Vagina (tissue), 2 donors: ENCODE results near the gene FAM83C.

Source experiments
- POLR2A ChIP-seq, 2 donors: fragments of 450-650 bp; IDR thresholded peaks; one replicate each; pipeline ENCODE4 v1.6.1; 2017; ENCODE audit warnings: antibody characterized with exemption in 2 of 2, mild to moderate bottlenecking in 2 of 2, moderate library complexity in 2 of 2
- POLR2AphosphoS5 ChIP-seq, 2 donors: sonication (generic); formaldehyde crosslinking; IDR thresholded peaks; one replicate each; pipeline ENCODE4 v1.9.0; 2017; ENCODE audit warnings: antibody characterized with exemption in 2 of 2, mild to moderate bottlenecking in 2 of 2, low read depth in 1 of 2; ENCODE audit not compliant: insufficient read depth in 1 of 2
- TF ChIP-seq, protein P1 (sequence below), 3 experiments: fragments of 450-650 bp in 2 of 3; fragments of 200-600 bp in 1 of 3; sonication (generic) in 1 of 3; IDR thresholded peaks; one replicate each; pipeline ENCODE4 v1.5.1; 2017 to 2019; ENCODE audit warnings: antibody characterized with exemption in 3 of 3, mild to moderate bottlenecking in 2 of 3, moderate library complexity in 2 of 3

DNA sequence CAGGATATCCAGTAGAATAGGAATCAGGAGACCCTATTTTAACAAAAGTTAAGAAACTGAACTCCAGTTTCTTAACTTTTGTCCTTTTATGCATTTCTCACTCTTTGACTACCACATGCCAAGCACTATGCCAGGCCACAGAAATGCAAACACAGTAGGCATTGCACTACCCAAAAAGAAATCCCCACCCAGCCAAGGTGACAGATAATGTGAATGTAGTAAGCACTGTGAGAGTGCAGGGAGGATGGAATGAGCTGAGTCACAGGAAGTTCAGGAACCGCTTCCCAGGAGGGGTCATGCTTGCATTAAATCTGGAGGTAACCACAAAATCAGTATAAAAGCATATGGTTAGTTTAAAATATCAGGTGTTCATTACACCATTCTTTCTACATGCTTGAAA lies 20.1 kb upstream of the FAM83C start:
- TF ChIP-seq, protein P1, sequence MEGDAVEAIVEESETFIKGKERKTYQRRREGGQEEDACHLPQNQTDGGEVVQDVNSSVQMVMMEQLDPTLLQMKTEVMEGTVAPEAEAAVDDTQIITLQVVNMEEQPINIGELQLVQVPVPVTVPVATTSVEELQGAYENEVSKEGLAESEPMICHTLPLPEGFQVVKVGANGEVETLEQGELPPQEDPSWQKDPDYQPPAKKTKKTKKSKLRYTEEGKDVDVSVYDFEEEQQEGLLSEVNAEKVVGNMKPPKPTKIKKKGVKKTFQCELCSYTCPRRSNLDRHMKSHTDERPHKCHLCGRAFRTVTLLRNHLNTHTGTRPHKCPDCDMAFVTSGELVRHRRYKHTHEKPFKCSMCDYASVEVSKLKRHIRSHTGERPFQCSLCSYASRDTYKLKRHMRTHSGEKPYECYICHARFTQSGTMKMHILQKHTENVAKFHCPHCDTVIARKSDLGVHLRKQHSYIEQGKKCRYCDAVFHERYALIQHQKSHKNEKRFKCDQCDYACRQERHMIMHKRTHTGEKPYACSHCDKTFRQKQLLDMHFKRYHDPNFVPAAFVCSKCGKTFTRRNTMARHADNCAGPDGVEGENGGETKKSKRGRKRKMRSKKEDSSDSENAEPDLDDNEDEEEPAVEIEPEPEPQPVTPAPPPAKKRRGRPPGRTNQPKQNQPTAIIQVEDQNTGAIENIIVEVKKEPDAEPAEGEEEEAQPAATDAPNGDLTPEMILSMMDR (IDR thresholded peaks at IDR 0.05), result no peak
- no peak for TF ChIP-seq POLR2A (IDR thresholded peaks at IDR 0.05)
- no peak for TF ChIP-seq POLR2AphosphoS5 (IDR thresholded peaks at IDR 0.05; ENCODE audit: insufficient read depth in 1 of 2, low read depth in 1 of 2)
